CD14-positive monocyte (primary cell): ENCODE data around the gene NSMF. TPM values are rescaled to one million over a fixed set of nuclear protein-coding genes. Genes with fewer than 3 reads are reported as not detected.
A peak's percentile ranks its signal among the peaks of the same experiment; 100 is the strongest.

Experiments
- DNase-seq, 3 donors: peaks; one replicate each; pipeline ENCODE4 v3.0.0-alpha.2; 2011 to 2022
- H2AFZ ChIP-seq: 2 replicates; pipeline ENCODE4 v1.6.0; 2012; ENCODE audit warnings: mild to moderate bottlenecking, low read depth, low read length, inconsistent platforms; ENCODE audit not compliant: insufficient read depth, poor library complexity, severe bottlenecking
- H3K27ac ChIP-seq, 2 donors: 1 replicate in 1 of 2; 2 replicates in 1 of 2; pipeline ENCODE4 v1.5.1; 2012 to 2013; ENCODE audit warnings: low read length in 2 of 2, control low read depth in 1 of 2, inconsistent platforms in 1 of 2, low read depth in 1 of 2, mild to moderate bottlenecking in 1 of 2
- H3K27me3 ChIP-seq, 2 donors: one replicate each; pipeline versions ENCODE4 v1.6.0 to v1.6.1; 2011 to 2013; ENCODE audit warnings: low read length in 2 of 2; ENCODE audit not compliant: control insufficient read depth in 2 of 2, insufficient read depth in 2 of 2
- H3K36me3 ChIP-seq, 2 donors: replicated peaks in 1 of 2; 1 replicate in 1 of 2; 2 replicates in 1 of 2; pipeline versions ENCODE4 v1.5.1 to v1.6.1; 2012 to 2013; ENCODE audit warnings: low read length in 2 of 2, control low read depth in 1 of 2, inconsistent platforms in 1 of 2, mild to moderate bottlenecking in 1 of 2; ENCODE audit not compliant: insufficient read depth in 2 of 2, control insufficient read depth in 1 of 2
- H3K4me1 ChIP-seq, 2 donors: 1 replicate in 1 of 2; 2 replicates in 1 of 2; pipeline versions ENCODE4 v1.5.1 to v1.6.1; 2012 to 2013; ENCODE audit warnings: low read length in 2 of 2, control low read depth in 1 of 2, inconsistent platforms in 1 of 2, mild to moderate bottlenecking in 1 of 2, moderate library complexity in 1 of 2; ENCODE audit not compliant: insufficient read depth in 2 of 2, control insufficient read depth in 1 of 2
- H3K4me2 ChIP-seq: replicated peaks from 2 replicates; pipeline ENCODE3; 2012; ENCODE audit warnings: low read length, moderate library complexity, mild to moderate bottlenecking; ENCODE audit not compliant: poor library complexity, severe bottlenecking; ENCODE audit errors: extremely low read depth
- H3K4me3 ChIP-seq, 3 experiments: fragments of 200-600 bp in 1 of 3; sonication (generic) in 1 of 3; replicated peaks in 1 of 3; 1 replicate in 2 of 3; 2 replicates in 1 of 3; pipeline ENCODE4 v1.5.1; 2011 to 2013; ENCODE audit warnings: low read length in 3 of 3, mild to moderate bottlenecking in 3 of 3, control low read depth in 2 of 3, low read depth in 2 of 3, inconsistent platforms in 1 of 3, moderate library complexity in 1 of 3
- H3K79me2 ChIP-seq: 2 replicates; pipeline ENCODE4 v1.6.0; 2012; ENCODE audit warnings: mild to moderate bottlenecking, control low read depth, inconsistent platforms, low read length, moderate library complexity; ENCODE audit not compliant: insufficient read depth
- H3K9ac ChIP-seq: 2 replicates; pipeline ENCODE4 v1.6.0; 2017; ENCODE audit warnings: low read length, mild to moderate bottlenecking; ENCODE audit not compliant: insufficient read depth, poor library complexity, severe bottlenecking
- H3K9me3 ChIP-seq, 2 donors: replicated peaks in 1 of 2; 1 replicate in 1 of 2; 2 replicates in 1 of 2; pipeline versions ENCODE4 v1.5.1 to v1.6.1; 2012 to 2013; ENCODE audit warnings: low read length in 2 of 2, control low read depth in 1 of 2; ENCODE audit not compliant: control insufficient read depth in 1 of 2, insufficient read depth in 1 of 2
- H4K20me1 ChIP-seq: 2 replicates; pipeline ENCODE4 v1.6.0; 2012; ENCODE audit warnings: mild to moderate bottlenecking, low read length, control low read depth, moderate library complexity; ENCODE audit not compliant: insufficient read depth
- H3K27ac Mint-ChIP-seq, 7 donors: one replicate each; pipeline ENCODE4 v1.8.0; 2020; ENCODE audit warnings: mild to moderate bottlenecking in 7 of 7, mixed read lengths in 7 of 7, moderate library complexity in 6 of 7, inconsistent platforms in 2 of 7
- H3K27me3 Mint-ChIP-seq, 3 donors: one replicate each; pipeline ENCODE4 v1.8.0; 2021 to 2022; ENCODE audit warnings: low read depth in 3 of 3, mild to moderate bottlenecking in 3 of 3, mixed read lengths in 3 of 3, moderate library complexity in 3 of 3, inconsistent platforms in 1 of 3
- H3K36me3 Mint-ChIP-seq, 2 donors: one replicate each; pipeline ENCODE4 v1.8.0; 2020; ENCODE audit warnings: mixed read lengths in 2 of 2, inconsistent platforms in 1 of 2, mild to moderate bottlenecking in 1 of 2
- H3K4me1 Mint-ChIP-seq: one replicate; pipeline ENCODE4 v1.8.0; 2020; ENCODE audit warnings: mild to moderate bottlenecking, mixed read lengths
- H3K4me3 Mint-ChIP-seq, 2 donors: one replicate each; pipeline ENCODE4 v1.8.0; 2020; ENCODE audit warnings: mild to moderate bottlenecking in 2 of 2, mixed read lengths in 2 of 2, moderate library complexity in 1 of 2
- H3K9me3 Mint-ChIP-seq, 7 donors: one replicate each; pipeline ENCODE4 v1.8.0; 2020 to 2022; ENCODE audit warnings: mixed read lengths in 7 of 7, mild to moderate bottlenecking in 6 of 7, moderate library complexity in 6 of 7, inconsistent platforms in 2 of 7
- whole genome bisulfite sequencing: methylation state at CpG from one replicate; pipeline ENCODE4 v1.1.5; 2013; ENCODE audit warnings: missing lambda C conversion rate; ENCODE audit not compliant: insufficient coverage; 5-methylcytosine and 5-hydroxymethylcytosine counted together
- intact Hi-C, 2 donors: fragments of 100-400 bp; cut with micrococcal nuclease; formaldehyde crosslinking; loops; one replicate each; pipeline versions ENCODE4 v1.15.0 to v1.15.1; 2023
- polyA plus RNA-seq, 3 donors: library from polyadenylated mRNA; depleted of rRNA in 1 of 3; unstranded in 2 of 3; stranded (reverse) in 1 of 3; fragments of 300-500 nt in 2 of 3; fragments of >200 nt in 1 of 3; fragmentation: Illumina TruSeq in 2 of 3; gene quantifications; 1 replicate in 2 of 3; 2 replicates in 1 of 3; pipeline ENCODE4 v1.2.3, GENCODE V29; 2012 to 2021
- TF ChIP-seq, protein P1 (sequence below): fragments of 200-600 bp; IDR thresholded peaks from one replicate; pipeline ENCODE4 v1.8.0; 2022; ENCODE audit warnings: antibody characterized with exemption, mild to moderate bottlenecking

Gene NSMF
- polyA plus RNA-seq, 3 donors = 4.6 to 68.4 (median 5.3) TPM

DNA sequence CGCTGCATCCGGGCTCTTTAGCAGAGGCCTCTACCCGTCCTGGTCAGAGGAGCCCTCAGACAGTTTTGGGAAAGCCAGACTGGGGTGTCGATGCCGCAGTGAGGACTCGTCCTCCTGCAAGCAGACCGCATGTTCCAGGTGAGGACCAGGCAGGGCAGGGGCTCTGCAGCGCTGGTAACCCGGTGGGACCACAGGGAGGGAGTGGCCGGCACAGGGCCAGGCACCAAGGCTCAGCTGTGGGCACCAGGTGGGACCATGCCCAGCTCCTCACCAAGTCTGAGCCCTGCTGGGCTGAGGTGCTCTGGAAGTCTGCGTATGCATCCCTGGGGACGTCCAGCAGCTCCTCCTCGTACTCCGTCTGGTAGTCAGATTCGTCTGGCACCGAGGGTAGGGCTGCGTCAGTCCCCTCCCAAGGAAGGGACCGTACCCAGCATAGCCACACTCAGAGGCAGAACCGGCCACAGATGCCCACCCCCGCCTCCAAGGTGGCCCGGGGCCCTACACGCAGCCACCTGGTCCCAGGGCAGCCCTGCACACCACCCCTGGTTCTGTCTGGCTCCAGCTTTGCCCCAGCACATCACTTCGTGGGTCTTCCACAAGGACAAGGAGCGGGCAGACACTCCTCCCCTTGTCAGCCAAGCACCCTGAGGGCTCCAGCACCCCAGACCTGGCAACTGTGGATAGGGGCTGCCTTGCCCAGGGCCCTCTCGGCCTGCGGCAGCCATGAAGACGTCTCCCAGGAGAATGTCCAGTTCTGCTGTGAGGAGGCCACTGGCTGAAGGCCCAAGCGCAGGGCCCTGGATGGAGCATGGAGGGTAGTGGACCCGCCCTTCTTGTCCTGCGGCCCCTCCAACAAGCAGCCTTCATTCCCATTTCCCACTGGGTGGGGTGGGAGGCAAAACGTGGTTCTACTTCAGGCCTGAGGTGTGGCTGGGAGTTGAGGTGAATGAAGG is 1.5 kb upstream of the NSMF start:
- Histone ChIP-seq H3K36me3 (peaks cover 4 to 6% of the 10 kb centered on the region in 2 donors), H2AFZ (no peak overlapping the region), H3K27ac (no peak overlapping the region), H3K4me1 (peaks cover 18 to 33% of the 10 kb centered on the region in 2 donors), H4K20me1 (no peaks in the 10 kb centered on the region), H3K79me2 (no peaks in the 10 kb centered on the region), H3K9ac (no peak overlapping the region), H3K27me3 (peaks cover 0 to 15% of the 10 kb centered on the region in 2 donors), H3K9me3 (peaks cover 14 to 15% of the 10 kb centered on the region in 2 donors), H3K4me2 (no peak overlapping the region), H3K4me3 (no peak overlapping the region)
- intact Hi-C loops = loop anchor here in 1 of 2 donors (10.0 kb wide), 1 partner anchor 144 kb away; the partner anchor contains the start of gene ARRDC1
- no peak overlapping the region for H3K4me3 Mint-ChIP-seq
- H3K27me3 Mint-ChIP-seq = peaks cover 5 to 21% (median 11%) of the 10 kb centered on the region in 3 donors
- TF ChIP-seq, protein P1, sequence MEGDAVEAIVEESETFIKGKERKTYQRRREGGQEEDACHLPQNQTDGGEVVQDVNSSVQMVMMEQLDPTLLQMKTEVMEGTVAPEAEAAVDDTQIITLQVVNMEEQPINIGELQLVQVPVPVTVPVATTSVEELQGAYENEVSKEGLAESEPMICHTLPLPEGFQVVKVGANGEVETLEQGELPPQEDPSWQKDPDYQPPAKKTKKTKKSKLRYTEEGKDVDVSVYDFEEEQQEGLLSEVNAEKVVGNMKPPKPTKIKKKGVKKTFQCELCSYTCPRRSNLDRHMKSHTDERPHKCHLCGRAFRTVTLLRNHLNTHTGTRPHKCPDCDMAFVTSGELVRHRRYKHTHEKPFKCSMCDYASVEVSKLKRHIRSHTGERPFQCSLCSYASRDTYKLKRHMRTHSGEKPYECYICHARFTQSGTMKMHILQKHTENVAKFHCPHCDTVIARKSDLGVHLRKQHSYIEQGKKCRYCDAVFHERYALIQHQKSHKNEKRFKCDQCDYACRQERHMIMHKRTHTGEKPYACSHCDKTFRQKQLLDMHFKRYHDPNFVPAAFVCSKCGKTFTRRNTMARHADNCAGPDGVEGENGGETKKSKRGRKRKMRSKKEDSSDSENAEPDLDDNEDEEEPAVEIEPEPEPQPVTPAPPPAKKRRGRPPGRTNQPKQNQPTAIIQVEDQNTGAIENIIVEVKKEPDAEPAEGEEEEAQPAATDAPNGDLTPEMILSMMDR = no peak
- peaks cover 10 to 15% of the 10 kb centered on the region in 2 donors for H3K36me3 Mint-ChIP-seq
- WGBS = 94% methylated on average over 27 of the region's 31 CpGs
- peaks cover 3% of the 10 kb centered on the region for H3K4me1 Mint-ChIP-seq
- H3K27ac Mint-ChIP-seq = peak overlapping the region in 1 of 7 donors; percentile 46
- peaks cover 0 to 14% (median 7%) of the 10 kb centered on the region in 7 donors for H3K9me3 Mint-ChIP-seq
- DNase-seq = no peak

DNA sequence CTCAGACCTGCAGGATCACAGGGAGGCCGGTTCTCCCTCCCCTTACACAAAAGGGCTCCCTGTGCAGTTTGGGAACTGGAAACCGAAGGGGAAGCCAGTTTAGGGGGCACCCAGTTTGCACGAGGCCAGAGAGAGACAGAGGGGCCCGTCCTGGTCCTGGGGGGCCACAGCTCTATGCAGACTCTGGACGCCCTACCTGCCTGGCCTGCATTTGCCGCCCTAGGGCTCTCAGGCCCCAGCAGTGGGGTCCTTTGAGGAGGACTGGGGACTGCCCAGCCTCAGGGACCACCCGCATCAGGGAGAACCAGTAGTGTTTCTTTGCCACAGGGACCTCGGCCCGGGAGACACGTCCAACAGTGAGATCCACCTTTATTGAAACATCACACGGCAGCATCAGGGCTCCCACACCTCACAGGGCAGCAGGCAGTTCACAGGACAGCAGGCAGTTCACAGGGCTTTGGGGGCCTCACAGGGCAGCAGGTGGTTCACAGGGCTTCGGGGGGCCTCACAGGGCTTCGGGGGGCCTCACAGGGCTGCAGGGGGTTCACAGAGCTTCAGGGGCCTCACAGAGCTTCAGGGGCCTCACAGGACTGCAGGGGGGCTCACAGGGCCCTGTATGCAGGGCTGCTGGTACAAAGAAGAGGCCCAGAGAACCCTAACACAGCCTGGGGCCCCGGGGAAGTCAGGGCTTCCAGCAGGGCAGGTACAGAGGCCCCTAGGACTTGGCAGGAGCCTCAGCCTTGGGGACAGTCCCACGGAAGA is 648 bp upstream of the NSMF start:
- peaks cover 5 to 19% (median 11%) of the 10 kb centered on the region in 3 donors for H3K27me3 Mint-ChIP-seq
- Histone ChIP-seq H3K79me2 (no peaks in the 10 kb centered on the region), H3K36me3 (peaks cover 6 to 7% of the 10 kb centered on the region in 2 donors), H3K9me3 (peaks cover 14 to 15% of the 10 kb centered on the region in 2 donors), H2AFZ (peak overlapping the region; percentile 97), H3K4me2 (peak overlapping the region; percentile 89), H3K4me3 (peak overlapping the region; percentile 28 to 71 (median 37)), H3K4me1 (peaks cover 20 to 39% of the 10 kb centered on the region in 2 donors), H3K9ac (peak overlapping the region; percentile 73), H3K27me3 (peaks cover 0 to 15% of the 10 kb centered on the region in 2 donors), H4K20me1 (no peaks in the 10 kb centered on the region), H3K27ac (peak overlapping the region; percentile 31 to 87)
- DNase-seq = no peak
- H3K27ac Mint-ChIP-seq = peak overlapping the region; percentile 54 to 89 (median 72)
- intact Hi-C loops = loop anchor here in 1 of 2 donors (5.0 to 10.0 kb wide), 2 partner anchors 37 to 145 kb away; partner anchors contain the start of genes ARRDC1, EXD3 and NOXA1
- peaks cover 11 to 16% of the 10 kb centered on the region in 2 donors for H3K36me3 Mint-ChIP-seq
- TF ChIP-seq, protein P1 = no peak
- peaks cover 0 to 14% (median 7%) of the 10 kb centered on the region in 7 donors for H3K9me3 Mint-ChIP-seq
- H3K4me3 Mint-ChIP-seq = peak overlapping the region; percentile 59 to 76
- WGBS = 54% methylated on average over 6 of the region's 15 CpGs
- peaks cover 5% of the 10 kb centered on the region for H3K4me1 Mint-ChIP-seq
